ENCODE measurements around the gene CPNE6. TPM values are rescaled to one million over a fixed set of nuclear protein-coding genes. Genes with fewer than 3 reads are reported as not detected.

The CPNE6 gene
- total and polyA plus RNA-seq, 2 of the 13 experiments (the other 11 are each of a cell fraction or from before 2014, with no cell fraction given), result not detected

- peak; percentile 78 for TF ChIP-seq ARID5B (CRISPR knock-in tag; IDR thresholded peaks at IDR 0.05)
- TF ChIP-seq ZNF775 (CRISPR knock-in tag; IDR thresholded peaks at IDR 0.05; ENCODE audit: borderline replicate concordance), result no peak
- peak; percentile 82; the same call in 1 of the 2 replicates for TF ChIP-seq ZBTB42 (CRISPR knock-in tag; IDR thresholded peaks at IDR 0.05)
- no peak for TF ChIP-seq HNRNPH1 (optimal IDR thresholded peaks at IDR 0.05; ENCODE audit: low read depth, low read length)
- 0 out of 2 replicates have a peak, but pooled peaks have one; percentile 16 for TF ChIP-seq ZNF333 (CRISPR knock-in tag; IDR thresholded peaks at IDR 0.05; ENCODE audit: borderline replicate concordance)
- TF ChIP-seq ZNF3 (CRISPR knock-in tag; IDR thresholded peaks at IDR 0.05), result no peak
- TF ChIP-seq CTCF (CRISPR knock-in tag; IDR thresholded peaks at IDR 0.05), result 0 out of 2 replicates have a peak, but pooled peaks have one; percentile 7
- peak; percentile 88 for TF ChIP-seq IKZF4 (CRISPR knock-in tag; IDR thresholded peaks at IDR 0.05; ENCODE audit: borderline replicate concordance, low read depth, not compliant biosample characterization)
- no peak; the same call in 1 of the 2 replicates for TF ChIP-seq EEA1 (CRISPR knock-in tag; IDR thresholded peaks at IDR 0.05; ENCODE audit: borderline replicate concordance)
- peak; percentile 99 for TF ChIP-seq ZNF790 (CRISPR knock-in tag; IDR thresholded peaks at IDR 0.05; ENCODE audit: borderline replicate concordance)
- no peak for TF ChIP-seq RBM39 (IDR thresholded peaks at IDR 0.05; ENCODE audit: low read depth, low read length, poor library complexity, severe bottlenecking)
- no peak for TF ChIP-seq CREM (IDR thresholded peaks at IDR 0.05)
- TF ChIP-seq CREM (CRISPR knock-in tag; IDR thresholded peaks at IDR 0.05), result no peak
- TF ChIP-seq CEBPZ (IDR thresholded peaks at IDR 0.05; ENCODE audit: low read length), result no peak
- peak; percentile 27; the same call in 1 of the 2 replicates for TF ChIP-seq ZFP91 (CRISPR knock-in tag; IDR thresholded peaks at IDR 0.05; ENCODE audit: borderline replicate concordance)
- TF ChIP-seq DNMT1 (CRISPR knock-in tag; IDR thresholded peaks at IDR 0.05), result peak; percentile 91
Measured at GRCh38 chr14:24051789-24052655, 19.3 kb upstream of the CPNE6 start, which contains the start of gene CARMIL3 (continued).

All from HepG2 (cell line).